ENCODE measurements around the gene TBC1D3H.
"Not testable (repeated sequence)": the region's sequence is repeated elsewhere in the genome, so short reads cannot be mapped to it uniquely, and the experiment has no call there.

The TBC1D3H gene

GRCh38 chr17:36388385-36389245 is at the start of gene TBC1D3H:
TSS of gene TBC1D3H (minus strand) at chr17:36388435. CDS start at chr17:36386895, 1,540 bp downstream.
- CTCF ChIA-PET; DNase-seq (ENCODE audit: low spot score); POLR2A ChIA-PET (ENCODE audit: low non-redundant PET); H3K27ac ChIP-seq: not testable (repeated sequence)

- H3K27ac ChIP-seq; POLR2A ChIA-PET (ENCODE audit: low non-redundant PET); CTCF ChIA-PET; DNase-seq (ENCODE audit: low spot score): not testable (repeated sequence)
These were observed 40.7 kb upstream of the TBC1D3H start for GRCh38 chr17:36428891-36429290.

DNA sequence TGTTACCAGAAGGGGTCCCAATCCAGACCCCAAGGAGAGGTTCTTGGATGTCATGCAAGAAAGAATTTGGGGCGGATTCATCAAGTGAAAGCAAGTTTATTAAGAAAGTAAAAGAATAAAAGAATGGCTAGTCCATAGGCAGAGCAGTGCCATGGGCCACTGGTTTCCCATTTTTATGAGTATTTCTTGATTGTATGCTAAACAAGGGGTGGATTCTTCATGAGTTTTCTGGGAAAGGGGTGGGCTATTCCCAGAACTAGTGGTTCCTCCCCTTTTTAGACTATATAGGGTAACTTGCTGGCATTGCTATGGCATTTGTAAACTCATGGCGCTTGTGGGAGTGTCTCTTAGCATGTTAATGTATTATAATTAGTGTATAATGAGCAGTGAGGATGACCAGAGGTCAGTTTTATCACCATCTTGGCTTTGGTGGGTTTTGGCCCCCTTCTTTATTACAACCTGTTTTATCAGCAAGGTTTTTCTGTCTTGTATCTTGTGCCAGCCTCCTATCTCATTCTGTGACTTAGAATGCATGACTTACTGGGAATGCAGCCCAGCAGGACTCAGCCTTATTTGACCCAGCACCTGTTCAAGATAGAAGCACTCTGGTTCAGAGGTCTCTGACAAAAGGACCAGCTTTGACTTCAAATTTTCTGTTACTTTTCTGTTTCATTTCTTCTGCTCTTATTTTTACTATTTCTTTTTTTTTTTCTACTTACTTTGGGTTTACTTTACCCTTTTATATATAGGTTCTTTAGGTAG is 27.1 kb upstream of the TBC1D3H start:
- CTCF ChIA-PET; H3K27ac ChIP-seq; POLR2A ChIA-PET (ENCODE audit: low non-redundant PET); DNase-seq (ENCODE audit: low spot score): not testable (repeated sequence)

DNA sequence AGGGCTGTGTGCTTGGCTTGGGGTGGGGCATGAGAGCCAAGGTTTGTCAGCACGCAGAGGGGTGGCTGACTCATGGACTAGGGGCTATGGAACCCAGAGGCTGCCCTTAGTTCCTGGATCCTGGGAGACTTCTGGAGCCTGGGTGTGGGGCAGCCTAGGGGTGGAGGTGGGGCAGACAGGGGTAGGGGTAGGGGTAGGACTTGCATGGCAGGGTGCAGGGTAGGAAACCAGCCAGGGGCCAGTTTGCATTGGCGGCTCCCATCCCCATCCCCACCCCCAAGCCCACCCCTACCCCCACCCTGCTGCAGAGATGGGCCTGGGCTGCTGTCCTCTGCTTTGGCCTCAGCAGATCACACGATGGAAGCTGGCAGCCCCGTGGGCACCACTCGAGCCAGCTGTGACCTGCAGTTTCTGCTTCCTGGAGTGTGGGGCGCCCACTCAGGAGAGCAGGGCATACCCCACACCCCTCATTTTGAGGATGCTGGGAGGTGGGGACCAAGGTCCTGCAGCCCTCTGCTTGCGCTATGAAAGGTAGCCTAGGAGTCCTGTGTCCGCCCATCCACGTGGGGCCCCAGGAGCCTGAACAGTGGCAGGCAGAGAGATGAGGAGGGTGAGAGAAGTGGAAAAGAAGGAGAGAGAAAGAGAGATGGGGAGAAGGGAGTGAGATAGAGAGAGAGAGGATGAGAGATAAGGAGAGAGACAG is 2.9 kb upstream of the TBC1D3H start:
- H3K27ac ChIP-seq; CTCF ChIA-PET; POLR2A ChIA-PET (ENCODE audit: low non-redundant PET); DNase-seq (ENCODE audit: low spot score): not testable (repeated sequence)

DNA sequence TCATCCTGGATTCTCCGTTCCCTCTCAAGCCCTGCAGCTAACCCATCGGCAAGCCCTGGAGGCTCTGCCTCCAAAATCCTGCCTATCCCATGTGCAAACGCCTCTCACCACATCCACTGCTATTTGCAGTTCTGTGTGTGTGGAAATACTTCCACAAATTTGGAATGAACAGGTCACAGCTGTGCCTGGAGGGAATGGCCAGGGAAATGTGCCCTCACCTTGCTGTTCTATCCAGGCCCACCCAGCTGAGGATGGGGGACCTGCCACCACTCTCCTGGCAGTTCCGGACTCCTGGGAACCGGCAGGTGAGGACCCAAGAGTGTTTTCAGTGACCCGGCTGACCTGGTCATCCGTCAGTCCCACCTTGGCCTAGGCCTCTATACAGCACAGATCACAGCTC is 12.3 kb downstream of the TBC1D3H start:
- CTCF ChIA-PET: not testable (repeated sequence)

GRCh38 chr17:36362496-36362895 is 25.7 kb downstream of the TBC1D3H start:
- H3K27ac ChIP-seq; DNase-seq (ENCODE audit: low spot score); CTCF ChIA-PET; POLR2A ChIA-PET (ENCODE audit: low non-redundant PET): not testable (repeated sequence)

More for the DNA sequence above, 12.3 kb downstream of the TBC1D3H start:
- POLR2A ChIA-PET (ENCODE audit: low non-redundant PET); H3K27ac ChIP-seq; DNase-seq (ENCODE audit: low spot score): not testable (repeated sequence)
